K562 (cell line): Measurements from ENCODE around the gene OR6B2. TPM values are rescaled to one million over a fixed set of nuclear protein-coding genes. Genes with fewer than 3 reads are reported as not detected.

Experiments used
- ATAC-seq: fragments of 200-7000 bp; cut with Tn5 transposase; 3 replicates; pipeline ENCODE4 v1.9.1; 2020; ENCODE audit warnings: moderate library complexity
- BruUV-seq: library from RNA; stranded (reverse); fragments of 400-500 nt; replicated peaks from 2 replicates; lab custom pipeline; 2021; lab: Mats Ljungman, UMichigan
- CTCF ChIA-PET: fragments of 300-600 bp; formaldehyde crosslinking; extraction: SDS; loops from one replicate; lab custom pipeline; 2021; ENCODE audit warnings: low intra/inter-chr PET ratio; lab: Yijun Ruan, JAX
- POLR2A ChIA-PET: fragments of 300-600, 350-650 bp; sonication (Branson Sonifier 250); formaldehyde crosslinking; extraction: SDS; loops from one replicate; lab custom pipeline; 2021; ENCODE audit warnings: antibody characterized with exemption, inconsistent platforms; lab: Yijun Ruan, JAX
- DNase-seq, 4 experiments: peaks; one replicate each; pipeline versions ENCODE4 v3.0.0 to v3.0.0-alpha.2; 2011 to 2018; ENCODE audit warnings: low spot score in 3 of 4, mixed read lengths in 3 of 4; ENCODE audit errors: extremely low read depth in 1 of 4
- FAIRE-seq: peaks from 2 replicates; lab custom pipeline; 2011; peaks lifted over from hg19 to GRCh38; lab: Jason Lieb, UNC
- H2AFZ ChIP-seq: 2 replicates; pipeline ENCODE4 v1.6.0; 2011; ENCODE audit warnings: low read depth, low read length, control low read depth, inconsistent platforms
- H3K27ac ChIP-seq: fragments of 200-600 bp; 3 replicates; pipeline ENCODE4 v1.8.0; 2011; ENCODE audit warnings: low read depth, mild to moderate bottlenecking, control low read depth, inconsistent platforms, low read length, moderate library complexity, mixed read lengths; ENCODE audit errors: extremely low read depth
- H3K27me3 ChIP-seq, 2 experiments: fragments of 300-600 bp in 1 of 2; 2 replicates in 1 of 2; 3 replicates in 1 of 2; pipeline versions ENCODE4 v1.6.0 to v1.8.0; 2011; ENCODE audit warnings: inconsistent platforms in 2 of 2, low read length in 2 of 2, mild to moderate bottlenecking in 1 of 2, mixed read lengths in 1 of 2, moderate library complexity in 1 of 2; ENCODE audit not compliant: control insufficient read depth in 2 of 2, insufficient read depth in 2 of 2
- H3K36me3 ChIP-seq: fragments of 300-600 bp; 3 replicates; pipeline ENCODE4 v1.8.0; 2011; ENCODE audit warnings: mild to moderate bottlenecking, low read length, inconsistent platforms; ENCODE audit not compliant: control insufficient read depth, insufficient read depth
- H3K4me1 ChIP-seq, 2 experiments: fragments of 200-600 bp in 1 of 2; replicated peaks in 1 of 2; 2 replicates in 1 of 2; 3 replicates in 1 of 2; pipeline versions ENCODE4 v1.5.1 to v1.8.0; 2011; ENCODE audit warnings: inconsistent platforms in 2 of 2, low read length in 2 of 2, mild to moderate bottlenecking in 1 of 2, mixed read lengths in 1 of 2, moderate library complexity in 1 of 2; ENCODE audit not compliant: control insufficient read depth in 2 of 2, insufficient read depth in 2 of 2
- H3K4me2 ChIP-seq: 2 replicates; pipeline ENCODE4 v1.6.1; 2011; ENCODE audit warnings: low read length, control low read depth, inconsistent platforms, mixed read lengths; ENCODE audit not compliant: insufficient read depth
- H3K4me3 ChIP-seq: fragments of 200-600 bp; sonication (generic), shearing (Covaris generic); 2 replicates; pipeline ENCODE4 v1.5.1; 2016; ENCODE audit warnings: control low read depth, inconsistent platforms
- H3K79me2 ChIP-seq: fragments of 200-600 bp; 3 replicates; pipeline ENCODE4 v1.8.0; 2011; ENCODE audit warnings: low read length, inconsistent platforms; ENCODE audit not compliant: control insufficient read depth, insufficient read depth
- H3K9ac ChIP-seq, 2 experiments: 2 replicates each; pipeline versions ENCODE4 v1.6.0 to v1.6.1; 2011; ENCODE audit warnings: low read depth in 2 of 2, low read length in 2 of 2, control low read depth in 1 of 2, inconsistent platforms in 1 of 2, mild to moderate bottlenecking in 1 of 2, mixed read lengths in 1 of 2; ENCODE audit not compliant: insufficient read depth in 1 of 2
- H3K9me1 ChIP-seq: one replicate; pipeline ENCODE4 v1.6.0; 2011; ENCODE audit warnings: inconsistent platforms, mild to moderate bottlenecking, low read length, moderate library complexity; ENCODE audit not compliant: control insufficient read depth, insufficient read depth
- H3K9me3 ChIP-seq: replicated peaks from 2 replicates; pipeline ENCODE4 v1.5.1; 2011; ENCODE audit warnings: low read depth, low read length, inconsistent platforms; ENCODE audit not compliant: control insufficient read depth, insufficient read depth
- H4K20me1 ChIP-seq: replicated peaks from 2 replicates; pipeline ENCODE4 v1.6.1; 2011; ENCODE audit warnings: low read length, inconsistent platforms, mixed read lengths; ENCODE audit not compliant: control insufficient read depth, insufficient read depth
- ADNP ChIP-seq: fragments of 200-800 bp; sonication (Bioruptor generic); IDR thresholded peaks from 2 replicates; pipeline ENCODE4 v1.6.1; 2016; ENCODE audit warnings: missing genetic modification characterization, missing compliant biosample characterization
- BACH1 ChIP-seq: fragments of 200-800 bp; sonication (Bioruptor generic); IDR thresholded peaks from 2 replicates; pipeline ENCODE4 v1.6.1; 2016; ENCODE audit warnings: missing genetic modification characterization, missing compliant biosample characterization
- DNMT1 ChIP-seq: fragments of 450-650 bp; IDR thresholded peaks from 2 replicates; pipeline ENCODE4 v1.6.1; 2016; ENCODE audit warnings: antibody characterized with exemption, mild to moderate bottlenecking
- MCM7 ChIP-seq, 2 experiments: fragments of 450-650 bp; IDR thresholded peaks; 2 replicates each; pipeline ENCODE4 v1.6.1; 2016 to 2018
- PTBP1 ChIP-seq: fragments of 200-400 bp; formaldehyde crosslinking; IDR thresholded peaks from 2 replicates; pipeline ENCODE4 v1.6.1; 2017; ENCODE audit warnings: low read depth, low read length
- SOX6 ChIP-seq: fragments of 450-650 bp; IDR thresholded peaks from 2 replicates; pipeline ENCODE4 v1.6.1; 2014; ENCODE audit warnings: mild to moderate bottlenecking
- ZBTB12 ChIP-seq: fragments of 250-450 bp; sonication (Bioruptor Pico); IDR thresholded peaks from 2 replicates; pipeline ENCODE4 v1.4.0; 2020
- ZNF140 ChIP-seq: fragments of 250-450 bp; sonication (Bioruptor Pico); IDR thresholded peaks from 2 replicates; pipeline ENCODE4 v1.8.0; 2021; ENCODE audit warnings: moderate library complexity, mild to moderate bottlenecking, inconsistent platforms
- ZNF274 ChIP-seq: IDR thresholded peaks from 2 replicates; pipeline ENCODE4 v1.6.1; 2011; ENCODE audit warnings: low read depth, mild to moderate bottlenecking, low read length, moderate library complexity, borderline replicate concordance
- ZNF717 ChIP-seq: fragments of 250-450 bp; sonication (Bioruptor Pico); IDR thresholded peaks from 2 replicates; pipeline ENCODE4 v1.5.0; 2021
- WGBS: fragments of 100-300 bp; shearing (Covaris generic); methylation state at CpG from one replicate; pipeline ENCODE4 v1.1.6; 2016; ENCODE audit warnings: low coverage, mixed read lengths; ENCODE audit not compliant: insufficient coverage; ENCODE audit errors: missing lambda C conversion rate; 5-methylcytosine and 5-hydroxymethylcytosine counted together
- in situ Hi-C: fragments of 300-500 bp; cut with MboI; formaldehyde crosslinking; loops from 4 replicates; pipeline ENCODE4 v1.15.0; 2018; ENCODE audit warnings: inconsistent platforms, mixed read lengths
- intact Hi-C: fragments of 100-400 bp; cut with micrococcal nuclease; formaldehyde crosslinking; loops from 2 replicates; pipeline ENCODE4 v1.14.2; 2022
- polyA plus RNA-seq, 8 experiments: library from polyadenylated mRNA; depleted of rRNA in 4 of 8; stranded (reverse) in 5 of 8; unstranded in 3 of 8; fragments of >200 nt; fragmentation: Nextera tagmentation in 2 of 8; fragmentation: Illumina TruSeq in 1 of 8; extraction: Ambion mirVana in 2 of 8; extraction: Trizol in 1 of 8; gene quantifications; 2 replicates each; pipeline versions ENCODE4 v1.2.1 to v1.2.3, GENCODE V29; 2011 to 2014; ENCODE audit warnings: inconsistent platforms in 1 of 8, missing spikeins in 1 of 8
- total RNA-seq, 7 experiments: library from RNA; depleted of rRNA in 6 of 7; stranded (reverse); fragments of >200 nt in 6 of 7; fragmentation: Illumina TruSeq in 2 of 7; extraction: Trizol in 2 of 7; gene quantifications; 2 replicates each; pipeline versions ENCODE4 v1.2.1 to v1.2.3, GENCODE V29; 2011 to 2021; ENCODE audit warnings: low replicate concordance in 1 of 7
- TF ChIP-seq, protein P1 (sequence below): fragments of 250-450 bp; sonication (Bioruptor Pico); IDR thresholded peaks from 2 replicates; pipeline ENCODE4 v1.8.0; 2021; ENCODE audit warnings: borderline replicate concordance, mild to moderate bottlenecking, moderate library complexity; ENCODE audit not compliant: poor library complexity, severe bottlenecking
- TF ChIP-seq, protein P2 (sequence below): fragments of 450-650 bp; IDR thresholded peaks from 2 replicates; pipeline ENCODE4 v1.6.1; 2016; ENCODE audit warnings: mild to moderate bottlenecking, moderate library complexity

Gene OR6B2
- total and polyA plus RNA-seq, 9 of the 15 experiments (the other 6 are each of a cell fraction or from before 2014, with no cell fraction given) = not detected

GRCh38 chr2:240045098-240045497 is 14.9 kb upstream of the OR6B2 start:
- no peak for DNase-seq
- Histone ChIP-seq H3K79me2 (no peaks in the 10 kb centered on the region), H3K27ac (no peak overlapping the region), H3K4me3 (no peak overlapping the region), H3K4me1 (no peaks in the 10 kb centered on the region), H3K9ac (no peak overlapping the region), H3K9me3 (no peaks in the 10 kb centered on the region), H3K36me3 (no peaks in the 10 kb centered on the region), H3K9me1 (no peaks in the 10 kb centered on the region), H3K4me2 (no peak overlapping the region), H2AFZ (no peak overlapping the region), H3K27me3 (peaks cover 14 to 52% of the 10 kb centered on the region in 2 experiments; a peak in 3 of 5 replicates), H4K20me1 (no peaks in the 10 kb centered on the region)
- POLR2A ChIA-PET = no interaction called here
- FAIRE-seq = no peak
- no peak for ATAC-seq
- CTCF ChIA-PET = no interaction called here
- BruUV-seq = no TSS peak
- WGBS = 2% methylated on average over 12 of the region's 13 CpGs
- intact Hi-C loops (no loop called here), in situ Hi-C loops (no loop called here)
- TF ChIP-seq, protein P1, sequence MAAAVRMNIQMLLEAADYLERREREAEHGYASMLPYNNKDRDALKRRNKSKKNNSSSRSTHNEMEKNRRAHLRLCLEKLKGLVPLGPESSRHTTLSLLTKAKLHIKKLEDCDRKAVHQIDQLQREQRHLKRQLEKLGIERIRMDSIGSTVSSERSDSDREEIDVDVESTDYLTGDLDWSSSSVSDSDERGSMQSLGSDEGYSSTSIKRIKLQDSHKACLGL (CRISPR knock-in tag) = no peak
- no peak for TF ChIP-seq ZNF140 (CRISPR knock-in tag)
- TF ChIP-seq ZNF717 (CRISPR knock-in tag) = no peak
- no peak for TF ChIP-seq ZNF274
- TF ChIP-seq SOX6 = no peak
- no peak for TF ChIP-seq ADNP (tag)
- TF ChIP-seq BACH1 (tag) = no peak
- no peak for TF ChIP-seq ZBTB12 (CRISPR knock-in tag)
- TF ChIP-seq, protein P2, sequence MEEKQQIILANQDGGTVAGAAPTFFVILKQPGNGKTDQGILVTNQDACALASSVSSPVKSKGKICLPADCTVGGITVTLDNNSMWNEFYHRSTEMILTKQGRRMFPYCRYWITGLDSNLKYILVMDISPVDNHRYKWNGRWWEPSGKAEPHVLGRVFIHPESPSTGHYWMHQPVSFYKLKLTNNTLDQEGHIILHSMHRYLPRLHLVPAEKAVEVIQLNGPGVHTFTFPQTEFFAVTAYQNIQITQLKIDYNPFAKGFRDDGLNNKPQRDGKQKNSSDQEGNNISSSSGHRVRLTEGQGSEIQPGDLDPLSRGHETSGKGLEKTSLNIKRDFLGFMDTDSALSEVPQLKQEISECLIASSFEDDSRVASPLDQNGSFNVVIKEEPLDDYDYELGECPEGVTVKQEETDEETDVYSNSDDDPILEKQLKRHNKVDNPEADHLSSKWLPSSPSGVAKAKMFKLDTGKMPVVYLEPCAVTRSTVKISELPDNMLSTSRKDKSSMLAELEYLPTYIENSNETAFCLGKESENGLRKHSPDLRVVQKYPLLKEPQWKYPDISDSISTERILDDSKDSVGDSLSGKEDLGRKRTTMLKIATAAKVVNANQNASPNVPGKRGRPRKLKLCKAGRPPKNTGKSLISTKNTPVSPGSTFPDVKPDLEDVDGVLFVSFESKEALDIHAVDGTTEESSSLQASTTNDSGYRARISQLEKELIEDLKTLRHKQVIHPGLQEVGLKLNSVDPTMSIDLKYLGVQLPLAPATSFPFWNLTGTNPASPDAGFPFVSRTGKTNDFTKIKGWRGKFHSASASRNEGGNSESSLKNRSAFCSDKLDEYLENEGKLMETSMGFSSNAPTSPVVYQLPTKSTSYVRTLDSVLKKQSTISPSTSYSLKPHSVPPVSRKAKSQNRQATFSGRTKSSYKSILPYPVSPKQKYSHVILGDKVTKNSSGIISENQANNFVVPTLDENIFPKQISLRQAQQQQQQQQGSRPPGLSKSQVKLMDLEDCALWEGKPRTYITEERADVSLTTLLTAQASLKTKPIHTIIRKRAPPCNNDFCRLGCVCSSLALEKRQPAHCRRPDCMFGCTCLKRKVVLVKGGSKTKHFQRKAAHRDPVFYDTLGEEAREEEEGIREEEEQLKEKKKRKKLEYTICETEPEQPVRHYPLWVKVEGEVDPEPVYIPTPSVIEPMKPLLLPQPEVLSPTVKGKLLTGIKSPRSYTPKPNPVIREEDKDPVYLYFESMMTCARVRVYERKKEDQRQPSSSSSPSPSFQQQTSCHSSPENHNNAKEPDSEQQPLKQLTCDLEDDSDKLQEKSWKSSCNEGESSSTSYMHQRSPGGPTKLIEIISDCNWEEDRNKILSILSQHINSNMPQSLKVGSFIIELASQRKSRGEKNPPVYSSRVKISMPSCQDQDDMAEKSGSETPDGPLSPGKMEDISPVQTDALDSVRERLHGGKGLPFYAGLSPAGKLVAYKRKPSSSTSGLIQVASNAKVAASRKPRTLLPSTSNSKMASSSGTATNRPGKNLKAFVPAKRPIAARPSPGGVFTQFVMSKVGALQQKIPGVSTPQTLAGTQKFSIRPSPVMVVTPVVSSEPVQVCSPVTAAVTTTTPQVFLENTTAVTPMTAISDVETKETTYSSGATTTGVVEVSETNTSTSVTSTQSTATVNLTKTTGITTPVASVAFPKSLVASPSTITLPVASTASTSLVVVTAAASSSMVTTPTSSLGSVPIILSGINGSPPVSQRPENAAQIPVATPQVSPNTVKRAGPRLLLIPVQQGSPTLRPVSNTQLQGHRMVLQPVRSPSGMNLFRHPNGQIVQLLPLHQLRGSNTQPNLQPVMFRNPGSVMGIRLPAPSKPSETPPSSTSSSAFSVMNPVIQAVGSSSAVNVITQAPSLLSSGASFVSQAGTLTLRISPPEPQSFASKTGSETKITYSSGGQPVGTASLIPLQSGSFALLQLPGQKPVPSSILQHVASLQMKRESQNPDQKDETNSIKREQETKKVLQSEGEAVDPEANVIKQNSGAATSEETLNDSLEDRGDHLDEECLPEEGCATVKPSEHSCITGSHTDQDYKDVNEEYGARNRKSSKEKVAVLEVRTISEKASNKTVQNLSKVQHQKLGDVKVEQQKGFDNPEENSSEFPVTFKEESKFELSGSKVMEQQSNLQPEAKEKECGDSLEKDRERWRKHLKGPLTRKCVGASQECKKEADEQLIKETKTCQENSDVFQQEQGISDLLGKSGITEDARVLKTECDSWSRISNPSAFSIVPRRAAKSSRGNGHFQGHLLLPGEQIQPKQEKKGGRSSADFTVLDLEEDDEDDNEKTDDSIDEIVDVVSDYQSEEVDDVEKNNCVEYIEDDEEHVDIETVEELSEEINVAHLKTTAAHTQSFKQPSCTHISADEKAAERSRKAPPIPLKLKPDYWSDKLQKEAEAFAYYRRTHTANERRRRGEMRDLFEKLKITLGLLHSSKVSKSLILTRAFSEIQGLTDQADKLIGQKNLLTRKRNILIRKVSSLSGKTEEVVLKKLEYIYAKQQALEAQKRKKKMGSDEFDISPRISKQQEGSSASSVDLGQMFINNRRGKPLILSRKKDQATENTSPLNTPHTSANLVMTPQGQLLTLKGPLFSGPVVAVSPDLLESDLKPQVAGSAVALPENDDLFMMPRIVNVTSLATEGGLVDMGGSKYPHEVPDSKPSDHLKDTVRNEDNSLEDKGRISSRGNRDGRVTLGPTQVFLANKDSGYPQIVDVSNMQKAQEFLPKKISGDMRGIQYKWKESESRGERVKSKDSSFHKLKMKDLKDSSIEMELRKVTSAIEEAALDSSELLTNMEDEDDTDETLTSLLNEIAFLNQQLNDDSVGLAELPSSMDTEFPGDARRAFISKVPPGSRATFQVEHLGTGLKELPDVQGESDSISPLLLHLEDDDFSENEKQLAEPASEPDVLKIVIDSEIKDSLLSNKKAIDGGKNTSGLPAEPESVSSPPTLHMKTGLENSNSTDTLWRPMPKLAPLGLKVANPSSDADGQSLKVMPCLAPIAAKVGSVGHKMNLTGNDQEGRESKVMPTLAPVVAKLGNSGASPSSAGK = no peak
- TF ChIP-seq PTBP1 = no peak
- TF ChIP-seq MCM7 (IDR thresholded peaks at IDR 0.05) = no peak
- no peak for TF ChIP-seq DNMT1
